HCT116 (cell line): ENCODE results near the gene CCDC87. TPM values are rescaled to one million over a fixed set of nuclear protein-coding genes. Genes with fewer than 3 reads are reported as not detected.

Source experiments
- total RNA-seq: library from RNA; stranded (reverse); gene quantifications from one replicate; pipeline ENCODE4 v1.2.1, GENCODE V29; 2021; ENCODE audit not compliant: unreplicated experiment

Gene CCDC87
- total RNA-seq, 1 experiment from 2014 or later, result 0.39 TPM

Other genes with a start within 250 kb of the CCDC87 start
- 42.1 TPM for gene BRMS1, start 248.0 kb downstream of the CCDC87 start, total RNA-seq
- 6.7 TPM for gene B4GAT1, start 245.4 kb downstream of the CCDC87 start, total RNA-seq
- gene SLC29A2, start 221.3 kb downstream of the CCDC87 start, total RNA-seq, result 39.7 TPM
- gene NPAS4, start 172.0 kb downstream of the CCDC87 start, total RNA-seq, result not detected
- 126 TPM for gene MRPL11, start 154.2 kb downstream of the CCDC87 start, total RNA-seq
- gene PELI3, start 126.2 kb downstream of the CCDC87 start, total RNA-seq, result 12.8 TPM
- gene DPP3, start 112.6 kb downstream of the CCDC87 start, total RNA-seq, result 55.6 TPM
- 29.8 TPM for gene BBS1, start 82.4 kb downstream of the CCDC87 start, total RNA-seq
- 10.5 TPM for gene ZDHHC24, start 47.0 kb downstream of the CCDC87 start, total RNA-seq
- gene ACTN3, start 46.2 kb downstream of the CCDC87 start, total RNA-seq, result not detected
- gene CTSF, start 24.5 kb downstream of the CCDC87 start, total RNA-seq, result 0.34 TPM
- gene CCS, start 122 bp upstream of the CCDC87 start, total RNA-seq, result 40.6 TPM
- 95.3 TPM for gene RBM14, start 23.6 kb upstream of the CCDC87 start, total RNA-seq
- gene RBM4, start 45.6 kb upstream of the CCDC87 start, total RNA-seq, result 94.4 TPM
- 18.1 TPM for gene RBM4B, start 84.8 kb upstream of the CCDC87 start, total RNA-seq
- gene SPTBN2, start 136.2 kb upstream of the CCDC87 start, total RNA-seq, result 18.5 TPM